ENCODE results near the gene PRXL2C.

PRXL2C gene

DNA sequence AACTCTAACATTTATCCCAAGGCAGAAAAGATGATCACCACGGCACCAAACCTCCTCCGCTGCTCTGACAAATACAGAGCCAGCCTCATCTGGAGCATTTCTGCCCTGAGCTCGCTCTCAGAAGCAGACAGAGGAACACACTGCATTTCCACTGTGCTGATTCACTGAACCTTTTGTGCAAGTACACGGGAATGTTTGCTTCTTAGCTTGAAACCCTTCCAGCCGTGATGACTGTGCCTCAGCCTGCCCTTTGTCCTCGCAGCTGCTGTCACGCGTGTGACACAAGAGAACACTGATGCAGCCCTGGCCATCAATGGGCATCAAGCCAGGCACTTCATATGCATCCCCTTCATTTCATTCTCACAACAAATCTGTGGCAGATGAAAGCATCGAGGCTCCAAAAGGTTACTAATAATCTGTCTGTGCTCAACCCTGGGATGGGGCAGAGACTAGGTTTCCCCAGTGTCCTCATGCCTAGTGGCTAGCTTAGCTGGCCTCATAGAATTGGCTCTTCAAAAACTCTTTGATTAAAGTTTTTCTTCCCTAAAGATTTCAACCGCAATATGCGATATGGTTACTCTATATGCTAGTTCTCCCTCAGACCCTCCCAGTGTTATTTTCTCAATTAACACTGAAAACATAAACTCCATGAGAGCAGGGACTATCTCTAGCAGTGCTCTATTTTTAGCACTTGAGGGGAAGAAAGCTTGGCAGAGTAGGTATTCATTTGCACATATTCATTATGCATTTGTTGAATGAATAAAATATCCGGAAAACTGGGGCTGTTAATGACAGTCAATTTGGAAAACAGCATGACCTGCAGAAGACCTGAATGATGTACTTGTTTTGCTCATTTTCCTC, 42.8 kb downstream of the PRXL2C start:
- DNase-seq (ENCODE audit: low read depth in 2 of 2), result peak; percentile 23 to 37

DNA sequence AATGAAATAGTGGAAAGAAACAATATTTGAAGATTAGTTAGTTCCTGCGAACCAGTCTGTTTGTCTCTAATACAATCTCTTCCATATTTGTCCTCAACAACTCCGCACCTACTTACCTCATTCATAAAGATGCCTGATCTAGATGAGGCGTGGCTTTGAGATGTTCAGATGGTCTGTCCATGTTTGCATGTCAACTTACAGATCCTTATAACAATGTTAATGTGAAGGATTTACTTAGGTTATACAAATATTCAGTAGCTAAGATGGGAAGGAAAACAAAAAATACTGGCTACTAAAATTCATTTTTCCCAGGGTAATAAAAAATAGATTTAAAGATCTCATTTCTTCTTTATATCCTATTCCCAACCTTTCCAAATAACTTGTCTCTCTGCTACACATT, 43.8 kb downstream of the PRXL2C start:
- no peak for DNase-seq (ENCODE audit: low read depth in 2 of 2)

DNA sequence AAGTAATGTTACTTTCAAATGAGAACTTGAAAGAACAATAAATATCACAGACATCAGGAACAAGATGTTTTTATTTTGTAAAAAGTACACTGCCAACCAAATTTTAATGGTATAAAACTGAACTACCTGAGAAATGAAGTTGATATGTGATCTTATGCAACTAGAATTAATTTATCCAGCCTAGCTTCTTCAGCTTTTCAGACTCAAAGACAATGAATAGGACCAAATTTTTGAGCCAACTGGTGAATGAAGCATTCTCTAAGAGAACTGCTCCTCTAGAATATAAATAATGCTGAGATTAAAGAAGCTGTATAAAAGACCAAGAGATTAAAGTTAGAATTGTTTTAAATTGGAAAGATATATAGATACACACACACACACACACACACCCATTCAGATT, 45.4 kb downstream of the PRXL2C start:
- DNase-seq (ENCODE audit: low read depth in 2 of 2), result no peak

DNA sequence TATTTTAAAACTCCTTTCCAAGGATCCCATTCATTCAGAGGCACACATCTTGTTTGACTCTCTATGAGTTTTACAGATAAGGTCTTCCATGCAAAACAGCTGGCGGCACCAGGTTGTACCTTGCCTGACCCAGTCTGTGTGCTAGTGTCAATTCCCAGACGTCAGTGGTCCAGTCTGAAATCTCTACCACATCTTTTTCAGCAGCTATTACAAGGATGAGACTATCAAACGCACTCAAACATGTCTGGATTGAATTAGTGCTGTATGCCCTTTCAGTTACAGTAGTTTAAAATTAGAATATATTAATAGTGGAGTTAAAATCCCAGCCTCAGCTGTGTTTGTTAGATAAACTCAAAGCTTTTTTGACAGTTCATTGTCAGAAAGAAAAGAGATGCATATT, 47.1 kb downstream of the PRXL2C start:
- DNase-seq (ENCODE audit: low read depth in 2 of 2), result no peak

DNA sequence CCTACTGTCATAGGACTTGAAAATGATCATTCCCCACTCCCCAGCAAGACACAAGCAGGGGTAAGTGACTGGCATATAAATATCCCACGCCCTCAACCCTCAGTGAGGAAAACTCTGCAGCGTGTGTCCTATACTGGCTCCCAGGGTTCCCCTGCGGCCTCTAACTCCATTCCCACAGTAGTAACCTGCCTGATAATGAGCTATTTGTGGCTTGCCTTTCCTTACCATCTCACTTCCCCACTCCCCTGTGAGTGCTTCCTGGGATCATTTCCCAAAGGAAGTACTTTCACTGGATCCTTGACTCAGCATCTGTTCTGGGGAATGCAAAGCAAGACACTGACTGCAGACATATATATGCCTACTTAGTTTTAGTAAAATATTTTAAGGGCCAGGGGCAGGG, 49.8 kb downstream of the PRXL2C start:
- no peak for DNase-seq (ENCODE audit: low read depth in 2 of 2)

DNA sequence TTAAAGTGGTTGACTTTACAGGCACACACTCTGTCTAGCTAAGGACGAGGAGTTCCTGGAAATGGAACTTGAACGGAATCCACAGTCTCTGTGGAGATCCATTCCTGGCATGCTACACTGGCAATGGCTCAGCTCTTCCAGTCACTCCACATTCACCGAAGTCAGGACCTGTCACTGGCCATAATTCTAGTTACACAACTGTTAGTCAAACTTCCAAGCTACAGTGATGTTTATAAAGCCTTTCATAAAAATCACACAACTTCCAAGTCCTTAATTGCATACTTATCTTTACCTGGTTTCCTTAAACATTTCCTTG, 51.2 kb downstream of the PRXL2C start:
- no peak for DNase-seq (ENCODE audit: low read depth in 2 of 2)

DNA sequence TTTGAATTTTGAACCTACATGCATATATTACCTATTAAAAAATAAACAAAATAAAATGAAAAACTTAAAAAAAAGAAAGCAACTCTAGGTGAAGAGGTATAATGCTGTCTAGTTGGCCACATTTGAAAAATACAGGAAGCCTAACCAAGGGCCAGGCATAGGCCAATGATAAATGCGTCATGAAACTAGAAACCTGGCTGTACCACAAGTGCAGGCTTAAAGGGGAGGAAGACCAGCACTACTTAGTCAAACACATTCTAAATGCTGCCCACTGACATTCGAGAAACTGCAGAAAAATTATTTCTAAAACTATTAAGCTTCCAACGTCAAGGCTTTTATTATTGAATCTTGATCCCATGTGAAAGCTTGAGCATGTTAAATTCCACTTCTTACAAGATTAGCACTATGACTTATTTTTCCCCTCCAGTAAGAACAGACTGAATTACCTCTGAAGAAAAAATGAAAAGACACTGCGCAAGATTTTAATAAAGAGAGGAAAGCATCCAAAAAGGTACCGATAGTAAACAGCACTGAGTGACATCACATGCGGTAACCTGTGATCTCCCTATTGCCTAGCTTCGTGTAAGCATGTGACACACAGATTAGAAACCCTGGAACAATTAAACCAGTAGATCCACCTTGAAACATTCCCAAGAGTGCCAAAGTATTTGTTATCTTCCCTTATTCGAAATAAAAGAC, 51.7 kb downstream of the PRXL2C start:
- DNase-seq (ENCODE audit: low read depth in 2 of 2), result no peak

DNA sequence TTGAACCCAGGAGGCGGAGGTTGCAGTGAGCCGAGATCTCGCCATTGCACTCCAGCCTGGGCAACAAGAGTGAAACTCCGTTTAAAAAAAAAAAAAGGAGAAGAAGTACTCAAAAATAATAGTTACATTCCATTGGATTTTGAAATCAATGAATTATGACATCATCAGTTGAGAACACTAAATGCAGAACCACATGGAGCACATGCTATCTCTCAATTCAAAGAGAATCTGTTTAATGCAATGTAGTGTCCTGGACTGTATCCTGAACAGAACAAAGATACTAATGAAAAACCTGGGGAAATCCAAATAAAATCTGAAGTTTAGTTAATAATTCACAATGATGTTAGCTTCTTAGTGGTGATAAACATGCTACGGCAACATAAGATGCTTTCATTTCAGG, 55.8 kb downstream of the PRXL2C start:
- no peak for DNase-seq (ENCODE audit: low read depth in 2 of 2)

DNA sequence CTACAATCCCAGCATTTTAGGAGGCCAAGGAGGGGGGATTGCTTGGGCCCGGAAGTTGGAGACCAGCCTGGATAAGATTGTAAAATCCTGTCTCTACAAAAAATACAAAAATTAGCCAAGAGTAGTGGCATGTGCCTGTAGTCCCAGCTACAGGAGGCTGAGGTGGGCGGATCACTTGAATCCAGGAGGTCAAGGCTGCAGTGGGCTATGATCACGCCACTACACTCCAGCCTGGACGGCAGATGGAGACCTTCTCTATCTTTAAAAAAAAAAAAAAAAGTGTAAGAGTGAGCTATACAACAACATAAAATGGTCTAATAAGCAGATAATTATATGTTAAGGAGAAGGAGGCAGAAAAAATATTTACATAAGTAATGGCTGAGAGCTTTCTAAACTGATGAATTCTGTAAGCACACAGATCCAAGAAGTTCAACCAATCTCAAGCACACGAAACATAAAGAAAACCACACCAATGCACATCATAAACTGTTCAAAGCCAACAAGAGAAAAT, 58.5 kb downstream of the PRXL2C start:
- DNase-seq (ENCODE audit: low read depth in 2 of 2), result no peak
